Trophoblast cell (in vitro differentiated cells and primary cell): ENCODE data around the gene GABRA6.
"Not testable (repeated sequence)": the region's sequence is repeated elsewhere in the genome, so short reads cannot be mapped to it uniquely, and the experiment has no call there.

Source experiments
- DNase-seq, 2 donors: peaks; one replicate each; pipeline ENCODE4 v3.0.0-alpha.2; 2016
- H2AFZ ChIP-seq: 2 replicates; pipeline ENCODE4 v1.6.1; 2013; ENCODE audit warnings: low read length, moderate library complexity, mild to moderate bottlenecking; ENCODE audit not compliant: insufficient read depth, poor library complexity
- H2AK5ac ChIP-seq: 2 replicates; pipeline ENCODE4 v1.6.1; 2013; ENCODE audit warnings: mild to moderate bottlenecking, low read length
- H2BK120ac ChIP-seq: 2 replicates; pipeline ENCODE4 v1.6.1; 2013; ENCODE audit warnings: low read length, mild to moderate bottlenecking, moderate library complexity; ENCODE audit not compliant: insufficient read depth, poor library complexity
- H2BK12ac ChIP-seq: 2 replicates; pipeline ENCODE4 v1.6.1; 2013; ENCODE audit warnings: mild to moderate bottlenecking, low read length, moderate library complexity
- H2BK5ac ChIP-seq: 2 replicates; pipeline ENCODE4 v1.6.1; 2013; ENCODE audit warnings: low read length, low read depth, moderate library complexity, mild to moderate bottlenecking; ENCODE audit not compliant: poor library complexity
- H3K14ac ChIP-seq: 2 replicates; pipeline ENCODE4 v1.6.1; 2013; ENCODE audit warnings: mild to moderate bottlenecking, low read length
- H3K18ac ChIP-seq: 2 replicates; pipeline ENCODE4 v1.6.1; 2013; ENCODE audit warnings: mild to moderate bottlenecking, low read length
- H3K23ac ChIP-seq: 2 replicates; pipeline ENCODE4 v1.6.1; 2013; ENCODE audit warnings: low read length
- H3K27ac ChIP-seq: 2 replicates; pipeline ENCODE4 v1.5.1; 2013; ENCODE audit warnings: low read depth, mild to moderate bottlenecking, inconsistent platforms, low read length, moderate library complexity
- H3K27me3 ChIP-seq: 2 replicates; pipeline ENCODE4 v1.6.1; 2013; ENCODE audit warnings: inconsistent platforms, mild to moderate bottlenecking, low read length, moderate library complexity; ENCODE audit not compliant: insufficient read depth
- H3K36me3 ChIP-seq, 2 experiments: 1 replicate in 1 of 2; 2 replicates in 1 of 2; pipeline ENCODE4 v1.6.1; 2013; ENCODE audit warnings: low read length in 2 of 2, mild to moderate bottlenecking in 2 of 2, moderate library complexity in 1 of 2; ENCODE audit not compliant: insufficient read depth in 2 of 2, control insufficient read depth in 1 of 2
- H3K4ac ChIP-seq: 2 replicates; pipeline ENCODE4 v1.6.1; 2013; ENCODE audit warnings: low read depth, mild to moderate bottlenecking, low read length, moderate library complexity
- H3K4me1 ChIP-seq, 2 experiments: 1 replicate in 1 of 2; 2 replicates in 1 of 2; pipeline ENCODE4 v1.6.1; 2013; ENCODE audit warnings: low read length in 2 of 2, mild to moderate bottlenecking in 2 of 2, moderate library complexity in 1 of 2; ENCODE audit not compliant: insufficient read depth in 2 of 2, control insufficient read depth in 1 of 2
- H3K4me2 ChIP-seq: 2 replicates; pipeline ENCODE4 v1.6.1; 2013; ENCODE audit warnings: inconsistent platforms, mild to moderate bottlenecking, low read length, moderate library complexity
- H3K4me3 ChIP-seq: 2 replicates; pipeline ENCODE4 v1.5.1; 2013; ENCODE audit warnings: mild to moderate bottlenecking, low read depth, low read length, inconsistent platforms
- H3K79me1 ChIP-seq: one replicate; pipeline ENCODE4 v1.6.1; 2013; ENCODE audit warnings: low read length
- H3K79me2 ChIP-seq: 2 replicates; pipeline ENCODE4 v1.6.1; 2013; ENCODE audit warnings: low read length, mild to moderate bottlenecking; ENCODE audit not compliant: control insufficient read depth, insufficient read depth, poor library complexity
- H3K9ac ChIP-seq: 2 replicates; pipeline ENCODE4 v1.6.1; 2013; ENCODE audit warnings: mild to moderate bottlenecking, low read length
- H3K9me3 ChIP-seq: 2 replicates; pipeline ENCODE4 v1.6.1; 2013; ENCODE audit warnings: low read depth, mild to moderate bottlenecking, control low read depth, inconsistent platforms, low read length; ENCODE audit not compliant: insufficient read depth
- H4K12ac ChIP-seq: 2 replicates; pipeline ENCODE4 v1.6.1; 2013; ENCODE audit warnings: low read depth, mild to moderate bottlenecking, low read length, moderate library complexity
- H4K8ac ChIP-seq: 2 replicates; pipeline ENCODE4 v1.6.1; 2013; ENCODE audit warnings: low read depth, mild to moderate bottlenecking, low read length, moderate library complexity
- H4K91ac ChIP-seq: one replicate; pipeline ENCODE4 v1.6.1; 2013; ENCODE audit warnings: low read depth, mild to moderate bottlenecking, low read length, moderate library complexity
- WGBS: extraction: QIAGEN DNeasy Blood & Tissue Kit; methylation state at CpG from one replicate; pipeline ENCODE4 v1.1.7; 2013; ENCODE audit warnings: missing lambda C conversion rate; ENCODE audit not compliant: insufficient read length, insufficient coverage; ENCODE audit errors: extremely low coverage; 5-methylcytosine and 5-hydroxymethylcytosine counted together

GABRA6 gene

GRCh38 chr5:161651926-161652325 is 33.6 kb upstream of the GABRA6 start:
- not testable (repeated sequence) for H3K79me1 ChIP-seq, H2BK12ac ChIP-seq, H3K14ac ChIP-seq, H2AFZ ChIP-seq, H4K91ac ChIP-seq, H3K9me3 ChIP-seq, H3K4me1 ChIP-seq, H3K27me3 ChIP-seq, H3K79me2 ChIP-seq, H2BK120ac ChIP-seq, H3K9ac ChIP-seq, DNase-seq, H4K12ac ChIP-seq, H2AK5ac ChIP-seq, H3K23ac ChIP-seq, H3K36me3 ChIP-seq, H3K27ac ChIP-seq, H3K4me2 ChIP-seq, H2BK5ac ChIP-seq, H3K4ac ChIP-seq, H3K4me3 ChIP-seq, H3K18ac ChIP-seq, H4K8ac ChIP-seq
- WGBS, result no CpG with 5 or more reads among the region's 8 CpGs

DNA sequence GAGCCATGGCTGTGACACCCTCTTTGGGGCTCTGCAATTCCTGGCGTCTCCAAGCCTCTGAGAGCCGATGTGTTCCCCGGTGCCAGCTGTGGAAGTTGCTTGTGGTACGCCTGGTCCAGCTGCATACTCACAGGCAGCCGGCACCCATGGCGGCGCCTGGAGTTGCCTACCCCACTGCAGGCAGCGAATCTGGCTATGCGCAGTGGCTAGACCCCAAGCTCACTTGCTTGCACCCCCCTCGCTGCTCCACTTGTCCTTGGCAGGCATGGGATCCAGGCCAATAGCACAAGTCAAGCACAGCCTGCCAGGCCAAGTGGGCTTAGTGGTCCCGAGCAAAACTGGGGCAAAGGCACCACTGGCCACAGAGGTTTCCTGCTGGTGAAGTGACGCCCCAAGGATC is 24.7 kb upstream of the GABRA6 start:
- Histone ChIP-seq H4K8ac (no peak overlapping the region), H3K4me2 (no peak overlapping the region), H3K14ac (no peak overlapping the region), H2BK5ac (no peak overlapping the region), H2AFZ (no peak overlapping the region), H4K91ac (no peak overlapping the region), H3K23ac (no peak overlapping the region), H3K27me3 (no peaks in the 10 kb centered on the region), H3K79me1 (no peaks in the 10 kb centered on the region), H4K12ac (no peak overlapping the region), H3K9ac (no peak overlapping the region), H3K36me3 (no peaks in the 10 kb centered on the region), H3K9me3 (no peaks in the 10 kb centered on the region), H3K4me3 (no peak overlapping the region), H3K18ac (no peak overlapping the region), H2AK5ac (no peak overlapping the region), H3K79me2 (no peaks in the 10 kb centered on the region), H3K4ac (no peak overlapping the region), H2BK120ac (no peak overlapping the region), H3K4me1 (no peaks in the 10 kb centered on the region), H2BK12ac (no peak overlapping the region), H3K27ac (no peak overlapping the region)
- no CpG with 5 or more reads among the region's 12 CpGs for WGBS
- DNase-seq, result no peak

GRCh38 chr5:161663431-161663830 is 22.1 kb upstream of the GABRA6 start:
- H3K79me1 ChIP-seq, result no peaks in the 10 kb centered on the region
- H3K4me1 ChIP-seq, result no peaks in the 10 kb centered on the region
- DNase-seq, result no peak
- H3K4me3 ChIP-seq, result no peak overlapping the region
- H2AK5ac ChIP-seq, result no peak overlapping the region
- H3K18ac ChIP-seq, result no peak overlapping the region
- no peak overlapping the region for H2BK5ac ChIP-seq
- H3K9ac ChIP-seq, result no peak overlapping the region
- H3K27ac ChIP-seq, result no peak overlapping the region
- H3K36me3 ChIP-seq, result no peaks in the 10 kb centered on the region
- H4K8ac ChIP-seq, result no peak overlapping the region
- H4K91ac ChIP-seq, result no peak overlapping the region
- H3K79me2 ChIP-seq, result no peaks in the 10 kb centered on the region
- no peaks in the 10 kb centered on the region for H3K27me3 ChIP-seq
- no peak overlapping the region for H4K12ac ChIP-seq
- no peak overlapping the region for H3K4me2 ChIP-seq
- H3K23ac ChIP-seq, result no peak overlapping the region
- no peaks in the 10 kb centered on the region for H3K9me3 ChIP-seq
- H2BK120ac ChIP-seq, result no peak overlapping the region
- no peak overlapping the region for H3K4ac ChIP-seq
- no peak overlapping the region for H2AFZ ChIP-seq
- H3K14ac ChIP-seq, result no peak overlapping the region
- no peak overlapping the region for H2BK12ac ChIP-seq

DNA sequence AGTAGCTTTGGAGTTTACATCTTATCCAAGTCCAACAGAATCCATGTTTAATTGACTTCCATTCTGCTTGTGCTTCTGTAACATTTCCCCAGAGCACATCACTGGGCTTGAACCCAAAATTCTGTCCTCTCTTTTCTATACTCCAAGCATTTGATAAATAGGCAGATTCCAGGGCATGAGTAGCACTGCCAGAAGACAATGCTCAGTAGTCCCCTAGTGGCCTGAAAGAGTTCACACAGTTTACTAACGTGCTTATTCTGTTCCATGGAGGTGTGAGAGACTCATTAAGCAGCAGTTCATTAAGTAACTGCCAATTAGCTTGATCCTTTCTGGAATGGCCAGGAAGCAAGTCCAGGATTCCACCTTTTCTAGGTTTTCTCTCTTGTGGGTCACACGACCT is 9.4 kb upstream of the GABRA6 start:
- Histone ChIP-seq H3K14ac (no peak overlapping the region), H2AK5ac (no peak overlapping the region), H3K9me3 (no peaks in the 10 kb centered on the region), H4K91ac (no peak overlapping the region), H3K23ac (no peak overlapping the region), H3K4me2 (no peak overlapping the region), H3K79me2 (no peaks in the 10 kb centered on the region), H3K27me3 (no peaks in the 10 kb centered on the region), H3K79me1 (no peaks in the 10 kb centered on the region), H3K4me3 (no peak overlapping the region), H3K18ac (no peak overlapping the region), H4K12ac (no peak overlapping the region), H2AFZ (no peak overlapping the region), H2BK12ac (no peak overlapping the region), H3K4me1 (no peaks in the 10 kb centered on the region), H3K36me3 (no peaks in the 10 kb centered on the region), H4K8ac (no peak overlapping the region), H3K4ac (no peak overlapping the region), H3K9ac (no peak overlapping the region), H3K27ac (no peak overlapping the region), H2BK120ac (no peak overlapping the region), H2BK5ac (no peak overlapping the region)
- WGBS, result no CpG with 5 or more reads among the region's 2 CpGs
- peak in 1 of 2 donors; percentile 10 for DNase-seq

- H2BK12ac ChIP-seq, result no peak overlapping the region
- H3K27me3 ChIP-seq, result no peaks in the 10 kb centered on the region
- H4K91ac ChIP-seq, result no peak overlapping the region
- no peak for DNase-seq
- H4K8ac ChIP-seq, result no peak overlapping the region
- H2BK5ac ChIP-seq, result no peak overlapping the region
- no peaks in the 10 kb centered on the region for H3K79me1 ChIP-seq
- no peak overlapping the region for H3K27ac ChIP-seq
- H3K36me3 ChIP-seq, result no peaks in the 10 kb centered on the region
- H2AFZ ChIP-seq, result no peak overlapping the region
- H3K79me2 ChIP-seq, result no peaks in the 10 kb centered on the region
- H3K4me1 ChIP-seq, result no peaks in the 10 kb centered on the region
- H3K18ac ChIP-seq, result no peak overlapping the region
- H2BK120ac ChIP-seq, result no peak overlapping the region
- H3K9ac ChIP-seq, result peak overlapping the region; percentile 58
- WGBS, result no CpG with 5 or more reads among the region's 8 CpGs
- no peak overlapping the region for H3K4me3 ChIP-seq
- no peak overlapping the region for H3K4ac ChIP-seq
- H3K23ac ChIP-seq, result no peak overlapping the region
- no peak overlapping the region for H2AK5ac ChIP-seq
- H3K4me2 ChIP-seq, result no peak overlapping the region
- no peak overlapping the region for H4K12ac ChIP-seq
- H3K14ac ChIP-seq, result no peak overlapping the region
- H3K9me3 ChIP-seq, result no peaks in the 10 kb centered on the region
Measured at GRCh38 chr5:161686149-161686548, 628 bp downstream of the GABRA6 start.
